ENCODE measurements around the gene HTN1.

DNA sequence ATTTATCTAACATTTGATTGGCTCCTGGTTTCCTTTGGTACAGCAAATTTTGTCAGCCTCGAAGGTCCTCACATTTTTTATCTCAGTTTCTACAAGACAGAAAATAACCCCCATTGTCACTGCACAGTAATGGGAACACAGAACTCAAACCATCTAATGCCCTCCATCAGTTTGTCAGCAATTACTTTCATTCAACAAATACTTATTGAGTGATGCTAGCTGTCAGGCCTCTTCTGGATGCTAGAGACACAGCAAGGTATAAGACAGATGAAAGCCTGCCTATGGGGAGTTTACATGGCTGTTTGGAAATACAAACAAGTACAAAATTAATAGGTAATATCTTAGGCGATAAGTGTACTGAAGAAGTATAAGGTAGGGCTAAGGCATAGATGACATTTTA is 27.0 kb upstream of the HTN1 start:
- TF ChIP-seq, protein P1, sequence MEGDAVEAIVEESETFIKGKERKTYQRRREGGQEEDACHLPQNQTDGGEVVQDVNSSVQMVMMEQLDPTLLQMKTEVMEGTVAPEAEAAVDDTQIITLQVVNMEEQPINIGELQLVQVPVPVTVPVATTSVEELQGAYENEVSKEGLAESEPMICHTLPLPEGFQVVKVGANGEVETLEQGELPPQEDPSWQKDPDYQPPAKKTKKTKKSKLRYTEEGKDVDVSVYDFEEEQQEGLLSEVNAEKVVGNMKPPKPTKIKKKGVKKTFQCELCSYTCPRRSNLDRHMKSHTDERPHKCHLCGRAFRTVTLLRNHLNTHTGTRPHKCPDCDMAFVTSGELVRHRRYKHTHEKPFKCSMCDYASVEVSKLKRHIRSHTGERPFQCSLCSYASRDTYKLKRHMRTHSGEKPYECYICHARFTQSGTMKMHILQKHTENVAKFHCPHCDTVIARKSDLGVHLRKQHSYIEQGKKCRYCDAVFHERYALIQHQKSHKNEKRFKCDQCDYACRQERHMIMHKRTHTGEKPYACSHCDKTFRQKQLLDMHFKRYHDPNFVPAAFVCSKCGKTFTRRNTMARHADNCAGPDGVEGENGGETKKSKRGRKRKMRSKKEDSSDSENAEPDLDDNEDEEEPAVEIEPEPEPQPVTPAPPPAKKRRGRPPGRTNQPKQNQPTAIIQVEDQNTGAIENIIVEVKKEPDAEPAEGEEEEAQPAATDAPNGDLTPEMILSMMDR (optimal IDR thresholded peaks at IDR 0.05 in 1 of 3, IDR thresholded peaks at IDR 0.05 in 1 of 3, conservative IDR thresholded peaks at IDR 0.05 in 1 of 3; ENCODE audit: extremely low read depth in 1 of 3, insufficient read depth in 2 of 3, low read length in 3 of 3) = no peak
- no peak for TF ChIP-seq EZH2 (IDR thresholded peaks at IDR 0.05; ENCODE audit: low read length)

Data from keratinocyte (primary cell).